ENCODE results near the gene NGFR. TPM values are rescaled to one million over a fixed set of nuclear protein-coding genes. Genes with fewer than 3 reads are reported as not detected.

Gene NGFR
- total and polyA plus RNA-seq, 2 experiments from 2014 or later, result 0.43 to 0.81 TPM

DNA sequence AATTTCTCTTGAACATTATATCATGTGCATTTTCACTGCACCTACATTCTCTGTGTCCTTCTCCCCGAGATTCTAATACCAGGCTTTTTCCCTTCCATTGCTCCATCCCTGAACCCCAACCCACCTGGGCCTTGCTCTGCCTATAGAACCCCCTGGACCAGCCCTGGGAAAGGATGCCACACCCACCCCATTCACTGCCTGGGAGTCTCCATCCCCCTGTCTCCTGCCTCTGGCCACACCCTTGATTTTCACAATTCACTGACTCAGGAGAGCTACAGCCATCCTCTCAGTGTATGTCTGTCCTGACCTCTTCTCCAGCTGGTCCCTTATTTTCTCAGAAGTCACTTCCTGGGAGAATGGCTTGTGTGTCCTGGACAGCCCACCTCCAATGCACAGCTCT is 27.9 kb upstream of the NGFR start:
- 55 to 79% methylated on average over 1 of the region's 1 CpG for WGBS, 2 experiments (ENCODE audit: low coverage in 1 of 2, low lambda C conversion rate in 2 of 2, missing lambda C conversion rate in 2 of 2)
- TF ChIP-seq EZH2phosphoT487 (IDR thresholded peaks at IDR 0.05; ENCODE audit: insufficient read depth, low read depth) (no peak), EZH2 (IDR thresholded peaks at IDR 0.05; ENCODE audit: insufficient read depth, poor library complexity, severe bottlenecking) (no peak)
- no peak overlapping the region for H3K27ac ChIP-seq
- no peak overlapping the region for H3K9ac ChIP-seq
- no peak overlapping the region for H3K4me2 ChIP-seq (ENCODE audit: unreplicated experiment)
- H4K20me1 ChIP-seq (ENCODE audit: insufficient read depth), result no peaks in the 10 kb centered on the region
- H3K4me3 ChIP-seq, result no peak overlapping the region
- H3K36me3 ChIP-seq (ENCODE audit: low read depth), result no peaks in the 10 kb centered on the region
- no peaks in the 10 kb centered on the region for H3K9me2 ChIP-seq (ENCODE audit: insufficient read depth)
- in situ Hi-C loops (cut with MboI), result no loop called here
- H2AFZ ChIP-seq, result no peak overlapping the region
- no peaks in the 10 kb centered on the region for H3F3A ChIP-seq (ENCODE audit: insufficient read depth)
- no peaks in the 10 kb centered on the region for H3K79me2 ChIP-seq (ENCODE audit: insufficient read depth)
- DNase-seq, result peak; percentile 26
- H3K9me3 ChIP-seq (ENCODE audit: low read depth), result no peaks in the 10 kb centered on the region
- peaks cover 34% of the 10 kb centered on the region for H3K27me3 ChIP-seq (replicated peaks; ENCODE audit: insufficient read depth)
- H3K4me1 ChIP-seq (ENCODE audit: insufficient read depth), result peaks cover 7% of the 10 kb centered on the region

GRCh38 chr17:49468811-49469385 is 26.2 kb upstream of the NGFR start:
- peaks cover 19% of the 10 kb centered on the region for H3K27me3 ChIP-seq (replicated peaks; ENCODE audit: insufficient read depth)
- 58 to 63% methylated on average over 1 of the region's 1 CpG for WGBS, 2 experiments (ENCODE audit: low coverage in 1 of 2, low lambda C conversion rate in 2 of 2, missing lambda C conversion rate in 2 of 2)
- H3K9me3 ChIP-seq (ENCODE audit: low read depth), result no peaks in the 10 kb centered on the region
- H3K9ac ChIP-seq, result no peak overlapping the region
- H3K36me3 ChIP-seq (ENCODE audit: low read depth), result no peaks in the 10 kb centered on the region
- no peaks in the 10 kb centered on the region for H3F3A ChIP-seq (ENCODE audit: insufficient read depth)
- no peaks in the 10 kb centered on the region for H4K20me1 ChIP-seq (ENCODE audit: insufficient read depth)
- no peaks in the 10 kb centered on the region for H3K79me2 ChIP-seq (ENCODE audit: insufficient read depth)
- TF ChIP-seq EZH2phosphoT487 (IDR thresholded peaks at IDR 0.05; ENCODE audit: insufficient read depth, low read depth) (no peak), EZH2 (IDR thresholded peaks at IDR 0.05; ENCODE audit: insufficient read depth, poor library complexity, severe bottlenecking) (no peak)
- H3K9me2 ChIP-seq (ENCODE audit: insufficient read depth), result no peaks in the 10 kb centered on the region
- no peak overlapping the region for H3K4me3 ChIP-seq
- H2AFZ ChIP-seq, result no peak overlapping the region
- no peak overlapping the region for H3K4me2 ChIP-seq (ENCODE audit: unreplicated experiment)
- in situ Hi-C loops (cut with MboI), result no loop called here
- H3K4me1 ChIP-seq (ENCODE audit: insufficient read depth), result peaks cover 7% of the 10 kb centered on the region
- H3K27ac ChIP-seq, result no peak overlapping the region
- peak; percentile 32 for DNase-seq

GRCh38 chr17:49469831-49470810 is 25.0 kb upstream of the NGFR start:
- Histone ChIP-seq H3K27me3 (replicated peaks; ENCODE audit: insufficient read depth) (peaks cover 17% of the 10 kb centered on the region), H3K27ac (no peak overlapping the region), H3K36me3 (ENCODE audit: low read depth) (no peaks in the 10 kb centered on the region), H4K20me1 (ENCODE audit: insufficient read depth) (no peaks in the 10 kb centered on the region), H3K9me2 (ENCODE audit: insufficient read depth) (no peaks in the 10 kb centered on the region), H3K9ac (no peak overlapping the region), H3K4me3 (peak overlapping the region; percentile 34; the same call in 1 of the 2 replicates), H3K79me2 (ENCODE audit: insufficient read depth) (no peaks in the 10 kb centered on the region), H3F3A (ENCODE audit: insufficient read depth) (no peaks in the 10 kb centered on the region), H3K4me1 (ENCODE audit: insufficient read depth) (peaks cover 7% of the 10 kb centered on the region), H3K4me2 (ENCODE audit: unreplicated experiment) (no peak overlapping the region), H3K9me3 (ENCODE audit: low read depth) (no peaks in the 10 kb centered on the region), H2AFZ (no peak overlapping the region)
- 24 to 31% methylated on average over 39 to 49 of the region's 52 CpGs for WGBS, 2 experiments (ENCODE audit: low coverage in 1 of 2, low lambda C conversion rate in 2 of 2, missing lambda C conversion rate in 2 of 2)
- in situ Hi-C loops (cut with MboI), result no loop called here
- DNase-seq, result peak; percentile 44
- TF ChIP-seq EZH2 (IDR thresholded peaks at IDR 0.05; ENCODE audit: insufficient read depth, poor library complexity, severe bottlenecking) (no peak), EZH2phosphoT487 (IDR thresholded peaks at IDR 0.05; ENCODE audit: insufficient read depth, low read depth) (no peak)

DNA sequence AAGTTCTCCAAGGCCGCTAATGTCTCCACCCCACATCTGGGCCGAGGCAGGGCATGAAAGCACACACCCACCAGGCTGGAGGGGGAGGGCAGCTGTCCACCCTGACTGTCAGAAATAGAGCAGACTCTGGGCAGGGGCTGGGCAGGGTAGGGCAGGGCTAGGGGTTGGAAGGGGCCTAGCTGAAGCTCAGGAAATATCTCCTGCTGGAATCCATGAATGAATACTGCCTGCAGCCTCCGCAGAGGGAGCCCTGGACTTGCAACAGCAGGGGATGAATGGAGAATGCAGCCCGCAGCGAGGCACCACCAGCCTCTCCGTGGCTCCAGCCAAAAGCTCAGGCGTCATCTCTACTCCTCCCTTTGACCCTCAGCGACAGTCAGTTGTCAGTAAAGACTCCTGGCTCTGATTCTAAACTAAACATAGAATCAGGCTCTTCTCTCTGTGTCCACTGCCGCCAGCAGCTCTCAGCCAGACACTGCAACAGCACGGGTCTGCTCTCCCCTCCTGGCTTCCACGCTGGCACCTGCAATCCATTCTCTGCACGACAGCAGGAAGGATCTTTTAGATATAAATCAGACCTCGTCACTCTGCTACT is 23.9 kb upstream of the NGFR start:
- Histone ChIP-seq H3K4me1 (ENCODE audit: insufficient read depth) (peaks cover 7% of the 10 kb centered on the region), H3K27ac (no peak overlapping the region), H3K79me2 (ENCODE audit: insufficient read depth) (no peaks in the 10 kb centered on the region), H3K4me3 (no peak overlapping the region), H3K27me3 (replicated peaks; ENCODE audit: insufficient read depth) (peaks cover 17% of the 10 kb centered on the region), H3F3A (ENCODE audit: insufficient read depth) (no peaks in the 10 kb centered on the region), H3K4me2 (ENCODE audit: unreplicated experiment) (peak overlapping the region; percentile 11), H3K36me3 (ENCODE audit: low read depth) (no peaks in the 10 kb centered on the region), H3K9me2 (ENCODE audit: insufficient read depth) (no peaks in the 10 kb centered on the region), H4K20me1 (ENCODE audit: insufficient read depth) (no peaks in the 10 kb centered on the region), H2AFZ (no peak overlapping the region), H3K9me3 (ENCODE audit: low read depth) (no peaks in the 10 kb centered on the region), H3K9ac (no peak overlapping the region)
- WGBS, 2 experiments (ENCODE audit: low coverage in 1 of 2, low lambda C conversion rate in 2 of 2, missing lambda C conversion rate in 2 of 2), result 3 to 4% methylated on average over 13 of the region's 13 CpGs
- DNase-seq, result peak; percentile 61
- in situ Hi-C loops (cut with MboI), result no loop called here
- TF ChIP-seq EZH2phosphoT487 (IDR thresholded peaks at IDR 0.05; ENCODE audit: insufficient read depth, low read depth) (no peak), EZH2 (IDR thresholded peaks at IDR 0.05; ENCODE audit: insufficient read depth, poor library complexity, severe bottlenecking) (no peak)
